Suprapubic skin (tissue), 4 donors: ENCODE data around the gene CLDN18. TPM values are rescaled to one million over a fixed set of nuclear protein-coding genes. Genes with fewer than 3 reads are reported as not detected.

ENCODE experiments used
- DNase-seq, 2 donors: peaks; one replicate each; pipeline ENCODE4 v3.0.0-alpha.2; 2019; ENCODE audit warnings: low spot score in 2 of 2
- H3K27ac ChIP-seq: fragments of 200-600 bp; sonication (generic); one replicate; pipeline ENCODE4 v1.5.1; 2019
- H3K27me3 ChIP-seq: fragments of 200-600 bp; sonication (generic); one replicate; pipeline ENCODE4 v1.5.1; 2019
- H3K36me3 ChIP-seq: fragments of 200-600 bp; sonication (generic); one replicate; pipeline ENCODE4 v1.5.1; 2019
- H3K4me1 ChIP-seq: fragments of 200-600 bp; sonication (generic); one replicate; pipeline ENCODE4 v1.5.1; 2019
- H3K4me3 ChIP-seq: fragments of 200-600 bp; sonication (generic); one replicate; pipeline ENCODE4 v1.5.1; 2019; ENCODE audit warnings: mild to moderate bottlenecking
- H3K9me3 ChIP-seq: fragments of 200-600 bp; sonication (generic); one replicate; pipeline ENCODE4 v1.5.1; 2019
- CTCF ChIP-seq, 2 donors: fragments of 200-600 bp in 1 of 2; fragments of 450-650 bp in 1 of 2; sonication (generic) in 1 of 2; IDR thresholded peaks; one replicate each; pipeline ENCODE4 v1.5.1; 2016 to 2019; ENCODE audit warnings: antibody characterized with exemption in 2 of 2, mild to moderate bottlenecking in 1 of 2, moderate library complexity in 1 of 2
- EP300 ChIP-seq: sonication (generic); formaldehyde crosslinking; IDR thresholded peaks from one replicate; pipeline ENCODE4 v1.6.1; 2017; ENCODE audit warnings: antibody characterized with exemption
- POLR2A ChIP-seq, 2 donors: fragments of 450-650 bp; IDR thresholded peaks; one replicate each; pipeline ENCODE4 v1.6.1; 2017; ENCODE audit warnings: antibody characterized with exemption in 2 of 2, mild to moderate bottlenecking in 2 of 2, moderate library complexity in 2 of 2
- POLR2AphosphoS5 ChIP-seq, 3 donors: sonication (generic); formaldehyde crosslinking; IDR thresholded peaks; one replicate each; pipeline ENCODE4 v1.6.1; 2017; ENCODE audit warnings: antibody characterized with exemption in 3 of 3
- WGBS: methylation state at CpG from one replicate; pipeline ENCODE4 v1.1.5; 2018; 5-methylcytosine and 5-hydroxymethylcytosine counted together
- total RNA-seq, 4 donors: library from RNA; depleted of rRNA; stranded (reverse); fragments of >200 nt; gene quantifications; one replicate each; pipeline ENCODE4 v1.1.0, GENCODE V29; 2016

CLDN18 gene
- total RNA-seq, 4 donors from 2014 or later: not detected

DNA sequence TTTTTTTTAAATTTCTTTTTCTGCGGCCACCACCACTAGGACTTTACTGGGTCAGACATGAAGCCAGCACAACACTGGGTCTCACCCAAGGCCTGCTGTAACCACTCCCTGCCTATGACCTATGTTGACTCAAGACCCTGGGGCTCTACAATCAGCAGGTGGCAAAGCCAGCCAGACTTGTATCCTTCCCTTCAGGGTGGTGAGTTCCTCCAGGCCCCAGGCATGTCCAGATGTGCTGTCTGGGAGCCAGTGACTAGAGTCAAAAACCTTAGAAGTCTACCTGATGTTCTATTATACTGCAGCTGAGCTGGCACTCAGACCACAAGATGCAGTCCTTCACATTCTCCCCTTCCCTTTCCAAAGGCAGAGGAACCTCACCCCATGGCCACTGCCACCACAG lies 31.6 kb upstream of the CLDN18 start:
- WGBS: 100% methylated on average over 1 of the region's 1 CpG
- no peak for DNase-seq
- no peak overlapping the region for H3K4me3 ChIP-seq
- no peaks in the 10 kb centered on the region for H3K4me1 ChIP-seq
- no peaks in the 10 kb centered on the region for H3K36me3 ChIP-seq
- no peak overlapping the region for H3K27ac ChIP-seq
- H3K9me3 ChIP-seq: no peaks in the 10 kb centered on the region
- TF ChIP-seq CTCF (IDR thresholded peaks at IDR 0.05) (no peak), POLR2A (IDR thresholded peaks at IDR 0.05) (no peak), EP300 (no peak), POLR2AphosphoS5 (IDR thresholded peaks at IDR 0.05) (no peak)
- no peaks in the 10 kb centered on the region for H3K27me3 ChIP-seq

DNA sequence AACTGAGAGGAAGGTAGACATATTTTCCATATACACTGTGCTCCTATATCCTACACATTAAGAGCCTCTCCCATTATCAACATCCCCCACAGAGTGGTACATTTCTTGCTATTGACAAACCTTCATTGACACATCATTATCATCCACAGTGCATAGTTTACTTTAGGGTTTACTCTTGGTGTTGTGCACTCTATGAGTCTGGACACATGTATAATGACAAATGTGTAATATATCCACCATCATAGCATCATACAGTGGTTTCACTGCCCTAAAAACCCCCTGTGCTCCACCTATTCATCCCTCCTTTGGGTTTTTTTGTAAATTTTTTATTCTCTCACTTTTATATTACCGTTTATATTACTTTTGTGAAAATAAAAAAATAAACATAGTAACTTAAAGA lies 22.2 kb upstream of the CLDN18 start:
- H3K4me3 ChIP-seq: no peak overlapping the region
- no peak for TF ChIP-seq POLR2A (IDR thresholded peaks at IDR 0.05)
- TF ChIP-seq EP300: no peak
- TF ChIP-seq POLR2AphosphoS5 (IDR thresholded peaks at IDR 0.05): no peak
- TF ChIP-seq CTCF (IDR thresholded peaks at IDR 0.05): no peak
- H3K9me3 ChIP-seq: no peaks in the 10 kb centered on the region
- H3K27ac ChIP-seq: no peak overlapping the region
- no peaks in the 10 kb centered on the region for H3K36me3 ChIP-seq
- no peak for DNase-seq
- H3K27me3 ChIP-seq: no peaks in the 10 kb centered on the region
- WGBS: 52% methylated on average over 1 of the region's 1 CpG
- H3K4me1 ChIP-seq: no peaks in the 10 kb centered on the region

DNA sequence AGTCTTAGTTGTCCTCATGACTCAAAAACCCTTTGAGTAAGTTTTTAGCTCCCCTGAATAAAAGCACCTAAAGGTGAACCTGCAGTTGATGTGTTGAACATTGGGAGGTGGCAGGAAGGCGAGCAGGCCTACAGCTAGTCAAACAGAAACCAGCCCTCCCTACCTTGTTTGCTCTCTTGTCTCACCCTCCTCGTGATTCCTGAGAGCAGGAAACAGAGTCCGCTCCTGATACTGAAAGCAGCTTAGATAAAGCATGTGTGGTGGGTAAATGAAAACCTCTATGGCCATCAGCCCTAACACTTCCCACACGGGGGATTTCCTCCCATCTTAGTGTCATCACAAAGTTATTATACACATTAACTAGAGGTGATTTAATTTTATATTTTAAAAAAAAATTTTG lies 21.8 kb upstream of the CLDN18 start:
- TF ChIP-seq POLR2A (IDR thresholded peaks at IDR 0.05) (no peak), POLR2AphosphoS5 (IDR thresholded peaks at IDR 0.05) (no peak), EP300 (no peak)

DNA sequence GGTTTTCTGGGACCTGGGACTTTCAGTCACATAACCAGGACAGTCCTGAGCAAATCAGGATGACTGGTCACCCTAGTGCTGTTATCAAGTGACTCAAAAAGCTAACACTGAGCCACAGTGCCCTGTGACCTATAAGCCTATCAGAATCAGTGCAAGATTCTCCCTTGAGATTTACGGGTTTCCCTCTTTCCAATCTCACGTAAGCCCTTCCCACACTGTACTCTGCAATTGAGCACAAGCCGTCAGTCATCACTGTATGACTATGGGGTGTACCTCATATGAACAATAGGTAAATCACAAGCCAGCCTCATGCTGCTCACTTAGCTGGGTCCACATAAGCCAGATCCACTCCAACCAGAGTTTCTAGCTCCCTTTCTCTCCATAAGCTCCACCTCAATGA lies 21.0 kb upstream of the CLDN18 start:
- H3K36me3 ChIP-seq: no peaks in the 10 kb centered on the region
- H3K27ac ChIP-seq: no peak overlapping the region
- H3K4me3 ChIP-seq: no peak overlapping the region
- no peaks in the 10 kb centered on the region for H3K9me3 ChIP-seq
- no peaks in the 10 kb centered on the region for H3K4me1 ChIP-seq
- no peaks in the 10 kb centered on the region for H3K27me3 ChIP-seq
- no peak for DNase-seq
- TF ChIP-seq POLR2AphosphoS5 (IDR thresholded peaks at IDR 0.05) (no peak), POLR2A (IDR thresholded peaks at IDR 0.05) (no peak), EP300 (no peak)
- 75% methylated on average over 3 of the region's 3 CpGs for WGBS

More for the DNA sequence above, 21.8 kb upstream of the CLDN18 start:
- no peaks in the 10 kb centered on the region for H3K9me3 ChIP-seq
- no peak overlapping the region for H3K27ac ChIP-seq
- H3K27me3 ChIP-seq: no peaks in the 10 kb centered on the region
- no peak overlapping the region for H3K4me3 ChIP-seq
- WGBS: 60% methylated on average over 4 of the region's 4 CpGs
- no peaks in the 10 kb centered on the region for H3K4me1 ChIP-seq
- DNase-seq: no peak
- H3K36me3 ChIP-seq: no peaks in the 10 kb centered on the region

DNA sequence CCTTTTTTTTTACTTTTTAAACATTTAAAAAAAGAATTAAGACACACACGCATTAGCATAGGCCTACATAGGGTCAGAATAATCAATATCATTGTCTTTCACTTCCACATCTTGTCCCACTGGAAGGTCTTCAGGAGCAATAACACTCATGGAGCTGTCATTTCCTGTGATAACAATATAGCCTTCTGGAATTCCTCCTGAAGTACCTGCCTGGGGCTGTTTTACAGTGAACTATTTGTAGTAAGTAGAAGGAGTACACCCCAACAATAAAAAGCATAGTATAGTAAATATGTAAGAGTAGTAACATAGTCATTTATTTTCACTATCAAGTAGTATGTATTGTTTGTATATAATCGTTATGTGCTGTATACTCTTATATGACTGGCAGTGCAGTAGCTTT lies 19.5 kb upstream of the CLDN18 start:
- no peak for DNase-seq
- whole genome bisulfite sequencing: 88% methylated on average over 2 of the region's 2 CpGs

GRCh38 chr3:137992592-137992991 lies 17.4 kb upstream of the CLDN18 start:
- H3K9me3 ChIP-seq: peaks cover 9% of the 10 kb centered on the region
- no peak for DNase-seq
- H3K4me3 ChIP-seq: no peak overlapping the region
- TF ChIP-seq EP300 (no peak), POLR2A (IDR thresholded peaks at IDR 0.05) (no peak), POLR2AphosphoS5 (IDR thresholded peaks at IDR 0.05) (no peak), CTCF (IDR thresholded peaks at IDR 0.05) (no peak)
- no peak overlapping the region for H3K27ac ChIP-seq
- H3K4me1 ChIP-seq: no peaks in the 10 kb centered on the region
- 88% methylated on average over 4 of the region's 4 CpGs for WGBS
- H3K36me3 ChIP-seq: no peaks in the 10 kb centered on the region
- H3K27me3 ChIP-seq: peaks cover 1% of the 10 kb centered on the region

More for the DNA sequence above, 19.5 kb upstream of the CLDN18 start:
- H3K27ac ChIP-seq: no peak overlapping the region
- H3K4me1 ChIP-seq: no peaks in the 10 kb centered on the region
- no peaks in the 10 kb centered on the region for H3K27me3 ChIP-seq
- no peak for TF ChIP-seq POLR2A (IDR thresholded peaks at IDR 0.05)
- TF ChIP-seq EP300: no peak
- TF ChIP-seq POLR2AphosphoS5 (IDR thresholded peaks at IDR 0.05): no peak
- no peak for TF ChIP-seq CTCF (IDR thresholded peaks at IDR 0.05)
- no peak overlapping the region for H3K4me3 ChIP-seq
- no peaks in the 10 kb centered on the region for H3K36me3 ChIP-seq
- H3K9me3 ChIP-seq: peaks cover 5% of the 10 kb centered on the region
